HPDE6-E6E7 (cell line): ENCODE measurements around the gene CANX.

Experiments used
- DNase-seq: peaks from one replicate; pipeline ENCODE4 v3.0.0; 2011; ENCODE audit warnings: missing footprints; ENCODE audit errors: extremely low spot score

CANX gene

DNA sequence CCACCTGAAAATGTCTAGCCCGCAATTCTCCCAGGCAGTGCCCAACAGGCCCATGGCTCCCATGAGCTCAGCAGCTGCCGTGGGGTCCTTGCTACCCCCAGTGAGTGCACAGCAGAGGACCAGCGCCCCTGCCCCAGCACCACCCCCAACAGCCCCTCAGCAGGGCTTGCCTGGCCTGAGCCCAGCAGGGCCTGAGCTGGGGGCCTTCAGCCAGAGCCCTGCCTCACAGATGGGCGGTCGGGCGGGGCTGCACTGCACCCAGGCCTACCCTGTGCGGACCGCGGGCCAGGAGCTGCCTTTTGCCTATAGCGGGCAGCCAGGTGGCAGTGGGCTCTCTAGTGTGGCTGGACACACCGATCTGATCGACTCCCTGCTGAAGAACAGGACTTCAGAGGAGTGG lies 75.7 kb downstream of the CANX start:
- DNase-seq = no peak

- DNase-seq = no peak
These were observed 77.7 kb downstream of the CANX start for GRCh38 chr5:179776411-179776938.

DNA sequence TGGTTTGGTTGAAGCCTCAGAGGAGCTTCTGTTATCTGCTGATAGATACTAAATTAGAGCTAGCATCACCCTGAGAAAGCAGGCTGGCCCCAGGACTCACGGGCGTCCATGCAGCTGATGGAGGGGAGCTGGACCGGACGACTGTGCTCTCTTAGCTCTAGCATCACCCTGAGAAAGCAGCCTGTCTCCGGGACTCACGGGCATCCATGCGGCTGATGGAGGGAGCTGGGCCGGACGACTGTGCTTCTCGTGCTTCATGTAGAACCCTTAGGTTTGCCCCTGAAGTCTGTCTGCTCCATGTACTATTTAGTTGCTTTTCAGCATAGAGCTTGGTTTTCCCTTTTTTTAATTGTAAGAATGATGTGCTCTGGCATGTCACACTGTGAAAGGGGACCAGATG lies 78.7 kb downstream of the CANX start:
- DNase-seq = no peak

- no peak for DNase-seq
These were observed 79.1 kb downstream of the CANX start for GRCh38 chr5:179777909-179778308.

- DNase-seq = no peak
These were observed 79.8 kb downstream of the CANX start for GRCh38 chr5:179778591-179778990.

GRCh38 chr5:179779826-179780225 lies 81.1 kb downstream of the CANX start:
- DNase-seq = no peak

GRCh38 chr5:179780362-179780761 lies 81.6 kb downstream of the CANX start:
- DNase-seq = no peak
